Nephron (organoid): ENCODE measurements around the gene ASB5.

Source experiments
- H3K27ac Mint-ChIP-seq, 3 experiments: 2 replicates each; pipeline ENCODE4 v1.8.0; 2020; ENCODE audit warnings: mixed read lengths in 3 of 3, mild to moderate bottlenecking in 2 of 3, moderate library complexity in 1 of 3
- H3K27me3 Mint-ChIP-seq: 2 replicates; pipeline ENCODE4 v1.8.0; 2021; ENCODE audit warnings: low read depth, mild to moderate bottlenecking, moderate library complexity, mixed read lengths
- H3K36me3 Mint-ChIP-seq: 2 replicates; pipeline ENCODE4 v1.8.0; 2020; ENCODE audit warnings: low read depth, mixed read lengths
- H3K4me1 Mint-ChIP-seq: 2 replicates; pipeline ENCODE4 v1.8.0; 2020; ENCODE audit warnings: mixed read lengths
- H3K4me3 Mint-ChIP-seq, 3 experiments: 2 replicates each; pipeline ENCODE4 v1.8.0; 2020; ENCODE audit warnings: mild to moderate bottlenecking in 3 of 3, mixed read lengths in 3 of 3, moderate library complexity in 2 of 3
- H3K9me3 Mint-ChIP-seq: 2 replicates; pipeline ENCODE4 v1.8.0; 2020; ENCODE audit warnings: mixed read lengths
- CTCF ChIP-seq, 3 experiments: fragments of 200-600 bp; sonication (generic); IDR thresholded peaks; one replicate each; pipeline ENCODE4 v1.5.0; 2021; ENCODE audit warnings: antibody characterized with exemption in 3 of 3; ENCODE audit not compliant: unreplicated experiment in 3 of 3

The ASB5 gene

GRCh38 chr4:176186671-176187395 lies 82.2 kb downstream of the ASB5 start:
- Mint-ChIP-seq H3K4me1 (peaks cover 40% of the 10 kb centered on the region), H3K27me3 (no peaks in the 10 kb centered on the region), H3K4me3 (no peak overlapping the region), H3K27ac (no peak overlapping the region), H3K36me3 (no peaks in the 10 kb centered on the region), H3K9me3 (no peaks in the 10 kb centered on the region)
- TF ChIP-seq CTCF (IDR thresholded peaks at IDR 0.05; ENCODE audit: unreplicated experiment in 3 of 3): no peak

- no peaks in the 10 kb centered on the region for H3K27me3 Mint-ChIP-seq
- H3K27ac Mint-ChIP-seq: no peak overlapping the region
- TF ChIP-seq CTCF (IDR thresholded peaks at IDR 0.05; ENCODE audit: unreplicated experiment in 3 of 3): no peak
- no peaks in the 10 kb centered on the region for H3K36me3 Mint-ChIP-seq
- H3K9me3 Mint-ChIP-seq: no peaks in the 10 kb centered on the region
- peaks cover 40% of the 10 kb centered on the region for H3K4me1 Mint-ChIP-seq
- H3K4me3 Mint-ChIP-seq: no peak overlapping the region
Observed at GRCh38 chr4:176186067-176186466, 83.0 kb downstream of the ASB5 start.

- Mint-ChIP-seq H3K4me3 (no peak overlapping the region), H3K9me3 (no peaks in the 10 kb centered on the region), H3K27ac (no peak overlapping the region), H3K36me3 (no peaks in the 10 kb centered on the region), H3K4me1 (peaks cover 40% of the 10 kb centered on the region), H3K27me3 (no peaks in the 10 kb centered on the region)
- TF ChIP-seq CTCF (IDR thresholded peaks at IDR 0.05; ENCODE audit: unreplicated experiment in 3 of 3): no peak
Observed at GRCh38 chr4:176185051-176185450, 84.0 kb downstream of the ASB5 start.
